HepG2 (cell line): ENCODE data around the gene GUCY2D. TPM values are rescaled to one million over a fixed set of nuclear protein-coding genes. Genes with fewer than 3 reads are reported as not detected.

Source experiments
- ATAC-seq: fragments of 200-7000 bp; cut with Tn5 transposase; 3 replicates; pipeline ENCODE4 v1.9.1; 2020; ENCODE audit warnings: mild to moderate bottlenecking, moderate library complexity
- BruUV-seq: library from RNA; stranded (reverse); fragments of 400-500 nt; replicated peaks from 2 replicates; lab custom pipeline; 2021; lab: Mats Ljungman, UMichigan
- CTCF ChIA-PET: fragments of 300-600 bp; formaldehyde crosslinking; extraction: SDS; loops from one replicate; lab custom pipeline; 2021; ENCODE audit warnings: low total read pairs, inconsistent platforms, low intra/inter-chr PET ratio; lab: Yijun Ruan, JAX
- POLR2A ChIA-PET: fragments of 350-600 bp; sonication (Branson Sonifier 250); formaldehyde crosslinking; loops from one replicate; lab custom pipeline; 2020; ENCODE audit warnings: antibody characterized with exemption, inconsistent platforms; lab: Yijun Ruan, JAX
- DNase-seq: peaks from one replicate; pipeline ENCODE4 v3.0.0-alpha.2; 2015; ENCODE audit warnings: low spot score
- FAIRE-seq: peaks from 3 replicates; lab custom pipeline; 2011; peaks lifted over from hg19 to GRCh38; lab: Jason Lieb, UNC
- H2AFZ ChIP-seq: one replicate; pipeline ENCODE4 v1.6.1; 2011; ENCODE audit warnings: low read length, inconsistent platforms
- H3K27ac ChIP-seq: fragments of 300-600 bp; 3 replicates; pipeline ENCODE4 v1.8.0; 2011; ENCODE audit warnings: mixed run types, mild to moderate bottlenecking, mixed read lengths, low read length, inconsistent platforms; ENCODE audit not compliant: insufficient read depth; ENCODE audit errors: extremely low read length
- H3K27me3 ChIP-seq, 2 experiments: fragments of 200-600 bp in 1 of 2; 2 replicates in 1 of 2; 3 replicates in 1 of 2; pipeline versions ENCODE4 v1.6.0 to v1.8.0; 2011; ENCODE audit warnings: low read length in 2 of 2, mild to moderate bottlenecking in 2 of 2, moderate library complexity in 2 of 2, inconsistent platforms in 1 of 2; ENCODE audit not compliant: insufficient read depth in 2 of 2, control insufficient read depth in 1 of 2
- H3K36me3 ChIP-seq, 2 experiments: fragments of 200-600 bp in 1 of 2; replicated peaks in 1 of 2; 2 replicates in 1 of 2; 3 replicates in 1 of 2; pipeline versions ENCODE4 v1.5.1 to v1.8.0; 2011; ENCODE audit warnings: low read length in 2 of 2, inconsistent platforms in 1 of 2; ENCODE audit not compliant: insufficient read depth in 2 of 2, control insufficient read depth in 1 of 2
- H3K4me1 ChIP-seq: 2 replicates; pipeline ENCODE4 v1.5.1; 2012; ENCODE audit warnings: low read length, inconsistent platforms; ENCODE audit not compliant: insufficient read depth
- H3K4me2 ChIP-seq: 2 replicates; pipeline ENCODE4 v1.6.0; 2011; ENCODE audit warnings: low read depth, low read length, inconsistent platforms
- H3K4me3 ChIP-seq, 3 experiments: fragments of 200-600 bp in 1 of 3; sonication (generic), shearing (Covaris generic) in 1 of 3; replicated peaks in 1 of 3; 2 replicates each; pipeline ENCODE4 v1.5.1; 2011 to 2016; ENCODE audit warnings: low read length in 3 of 3, inconsistent platforms in 2 of 3, low read depth in 2 of 3, mild to moderate bottlenecking in 2 of 3, control low read depth in 1 of 3, mixed read lengths in 1 of 3; ENCODE audit not compliant: insufficient read depth in 1 of 3
- H3K79me2 ChIP-seq: one replicate; pipeline ENCODE4 v1.6.1; 2011; ENCODE audit warnings: low read length, inconsistent platforms; ENCODE audit not compliant: insufficient read depth
- H3K9ac ChIP-seq: 2 replicates; pipeline ENCODE4 v1.6.0; 2011; ENCODE audit warnings: mild to moderate bottlenecking, low read depth, low read length, inconsistent platforms; ENCODE audit not compliant: insufficient read depth
- H3K9me3 ChIP-seq: 2 replicates; pipeline ENCODE4 v1.5.1; 2012; ENCODE audit warnings: mild to moderate bottlenecking, low read length
- H4K20me1 ChIP-seq: 2 replicates; pipeline ENCODE4 v1.6.0; 2011; ENCODE audit warnings: inconsistent platforms, mild to moderate bottlenecking, low read length, moderate library complexity; ENCODE audit not compliant: insufficient read depth
- AGO1 ChIP-seq: fragments of 200-400 bp; formaldehyde crosslinking; IDR thresholded peaks from 2 replicates; pipeline ENCODE4 v1.6.1; 2017; ENCODE audit warnings: mild to moderate bottlenecking, low read depth, low read length, moderate library complexity; ENCODE audit not compliant: poor library complexity, severe bottlenecking
- BCL6 ChIP-seq: IDR thresholded peaks from 2 replicates; pipeline ENCODE4 v1.6.1; 2016; ENCODE audit warnings: missing genetic modification reagents, missing compliant biosample characterization
- E2F2 ChIP-seq: sonication (generic); formaldehyde crosslinking; IDR thresholded peaks from 2 replicates; pipeline ENCODE4 v1.4.0; 2020; ENCODE audit warnings: missing genetic modification reagents, borderline replicate concordance
- HOXA3 ChIP-seq: sonication (generic); formaldehyde crosslinking; IDR thresholded peaks from 2 replicates; pipeline ENCODE4 v1.5.0; 2020; ENCODE audit warnings: missing genetic modification reagents
- MBD4 ChIP-seq: IDR thresholded peaks from 2 replicates; pipeline ENCODE4 v1.6.1; 2012; ENCODE audit warnings: low read length, inconsistent platforms, borderline replicate concordance
- NCOA2 ChIP-seq: sonication (generic); formaldehyde crosslinking; IDR thresholded peaks from 2 replicates; pipeline ENCODE4 v1.8.0; 2022; ENCODE audit warnings: inconsistent platforms
- NR2F2 ChIP-seq: IDR thresholded peaks from 2 replicates; pipeline ENCODE4 v1.6.1; 2012; ENCODE audit warnings: low read depth, inconsistent platforms, borderline replicate concordance
- RXRA ChIP-seq: sonication (generic); formaldehyde crosslinking; IDR thresholded peaks from 2 replicates; pipeline ENCODE4 v1.5.1; 2020; ENCODE audit warnings: missing genetic modification reagents
- SALL1 ChIP-seq: sonication (generic); formaldehyde crosslinking; IDR thresholded peaks from 2 replicates; pipeline ENCODE4 v1.8.0; 2022; ENCODE audit warnings: mild to moderate bottlenecking, missing genetic modification reagents
- ZBTB42 ChIP-seq: sonication (generic); formaldehyde crosslinking; IDR thresholded peaks from 2 replicates; pipeline ENCODE4 v1.5.0; 2020; ENCODE audit warnings: mild to moderate bottlenecking, missing genetic modification reagents
- ZFP91 ChIP-seq: sonication (generic); formaldehyde crosslinking; IDR thresholded peaks from 2 replicates; pipeline ENCODE4 v1.9.0; 2022; ENCODE audit warnings: missing genetic modification reagents, mild to moderate bottlenecking, borderline replicate concordance
- ZNF564 ChIP-seq: sonication (generic); formaldehyde crosslinking; IDR thresholded peaks from 2 replicates; pipeline ENCODE4 v1.8.1; 2023; ENCODE audit warnings: mild to moderate bottlenecking, missing genetic modification reagents
- WGBS: methylation state at CpG from one replicate; pipeline ENCODE4 v1.1.6; 2017; ENCODE audit warnings: low lambda C conversion rate; 5-methylcytosine and 5-hydroxymethylcytosine counted together
- in situ Hi-C: cut with HindIII; loops from 2 replicates; pipeline ENCODE4 v1.10.0; 2017; ENCODE audit warnings: low pct_unique_long_range_greater_than_20kb; ENCODE audit not compliant: extremely low pct_ligation_motif_present
- intact Hi-C: fragments of 100-400 bp; cut with micrococcal nuclease; formaldehyde crosslinking; loops from one replicate; pipeline ENCODE4 v1.10.0; 2022; ENCODE audit not compliant: unreplicated experiment
- polyA plus RNA-seq, 8 experiments: library from polyadenylated mRNA; depleted of rRNA in 3 of 8; stranded (reverse) in 7 of 8; unstranded in 1 of 8; fragments of >200 nt; fragmentation: Illumina TruSeq in 4 of 8; extraction: Trizol in 4 of 8; gene quantifications; 2 replicates each; pipeline versions ENCODE4 v1.2.1 to v1.2.3, GENCODE V29; 2011 to 2016; ENCODE audit warnings: low read depth in 4 of 8, missing spikeins in 1 of 8, mixed read lengths in 1 of 8; ENCODE audit not compliant: insufficient read depth in 1 of 8
- total RNA-seq, 5 experiments: library from RNA; depleted of rRNA; stranded (reverse); fragments of >200 nt; fragmentation: Illumina TruSeq; extraction: Trizol; gene quantifications; 2 replicates each; pipeline ENCODE4 v1.2.3, GENCODE V29; 2016; ENCODE audit warnings: low read depth in 1 of 5

GUCY2D gene
- total and polyA plus RNA-seq, 2 of the 13 experiments (the other 11 are each of a cell fraction or from before 2014, with no cell fraction given) = not detected

GRCh38 chr17:8004899-8005298 is 2.5 kb downstream of the GUCY2D start:
- no peaks in the 10 kb centered on the region for H3K9me3 ChIP-seq
- BruUV-seq = no TSS peak
- no peaks in the 10 kb centered on the region for H4K20me1 ChIP-seq
- H3K27me3 ChIP-seq = peaks cover 3 to 65% of the 10 kb centered on the region in 2 experiments
- no peak overlapping the region for H2AFZ ChIP-seq
- no peak for ATAC-seq
- ChIA-PET POLR2A (no interaction called here), CTCF (no interaction called here)
- 25% methylated on average over 6 of the region's 6 CpGs for WGBS
- no peak for DNase-seq
- TF ChIP-seq RXRA (CRISPR knock-in tag) = no peak
- TF ChIP-seq NCOA2 = no peak
- TF ChIP-seq ZNF564 = no peak
- TF ChIP-seq ZBTB42 = no peak
- no peak for TF ChIP-seq BCL6 (CRISPR knock-in tag)
- TF ChIP-seq MBD4 = no peak
- no peak for TF ChIP-seq HOXA3
- TF ChIP-seq SALL1 (CRISPR knock-in tag) = no peak
- TF ChIP-seq ZFP91 (CRISPR knock-in tag) = no peak
- TF ChIP-seq NR2F2 = no peak
- no peak for TF ChIP-seq E2F2
- no peak for TF ChIP-seq AGO1
- H3K4me3 ChIP-seq = no peak overlapping the region
- H3K36me3 ChIP-seq = no peaks in the 10 kb centered on the region
- H3K9ac ChIP-seq = no peak overlapping the region
- no peak for FAIRE-seq
- H3K4me1 ChIP-seq = peaks cover 5% of the 10 kb centered on the region
- H3K4me2 ChIP-seq = no peak overlapping the region
- no peaks in the 10 kb centered on the region for H3K79me2 ChIP-seq
- no peak overlapping the region for H3K27ac ChIP-seq
- in situ Hi-C loops = no loop called here
- intact Hi-C loops = no loop called here
